NOMO-1 treated with dmso at 0.1 percent for 144 hours (cell line): Measurements from ENCODE around the gene TNRC6A.
"Not testable (repeated sequence)": the region's sequence is repeated elsewhere in the genome, so short reads cannot be mapped to it uniquely, and the experiment has no call there.

Source experiments
- DNase-seq: peaks from one replicate; lab custom pipeline; 2025; ENCODE audit not compliant: unreplicated experiment; lab: John Stamatoyannopoulos, UW

Gene TNRC6A

GRCh38 chr16:24841291-24841690 lies 111.8 kb downstream of the TNRC6A start:
- DNase-seq = no peak

GRCh38 chr16:24844101-24845030 lies 114.9 kb downstream of the TNRC6A start:
- no peak for DNase-seq

- not testable (repeated sequence) for DNase-seq
These were observed 115.5 kb downstream of the TNRC6A start for GRCh38 chr16:24845031-24845365.

- DNase-seq = no peak
These were observed 116.5 kb downstream of the TNRC6A start, which contains the start of gene SLC5A11 for GRCh38 chr16:24845726-24846547. Gene SLC5A11, plus strand, starts transcription at chr16:24845963. Its CDS starts 12,681 bp downstream, at chr16:24858644.

GRCh38 chr16:24846548-24847357 lies 117.3 kb downstream of the TNRC6A start:
- DNase-seq = no peak

GRCh38 chr16:24847358-24847664 lies 117.9 kb downstream of the TNRC6A start:
- DNase-seq = no peak

GRCh38 chr16:24848065-24848464 lies 118.6 kb downstream of the TNRC6A start:
- DNase-seq = no peak

GRCh38 chr16:24849641-24850040 lies 120.2 kb downstream of the TNRC6A start:
- DNase-seq = no peak

- no peak for DNase-seq
These were observed 121.0 kb downstream of the TNRC6A start for GRCh38 chr16:24850289-24850938.

- DNase-seq = no peak
These were observed 122.2 kb downstream of the TNRC6A start for GRCh38 chr16:24851700-24852099.

- DNase-seq = no peak
These were observed 122.8 kb downstream of the TNRC6A start for GRCh38 chr16:24852281-24852721.

- no peak for DNase-seq
These were observed 123.8 kb downstream of the TNRC6A start for GRCh38 chr16:24853169-24853824.

- no peak for DNase-seq
These were observed 124.4 kb downstream of the TNRC6A start for GRCh38 chr16:24853830-24854229.

GRCh38 chr16:24854607-24855171 lies 125.2 kb downstream of the TNRC6A start:
- DNase-seq = no peak

GRCh38 chr16:24855678-24856077 lies 126.2 kb downstream of the TNRC6A start:
- DNase-seq = no peak

- not testable (repeated sequence) for DNase-seq
These were observed 127.4 kb downstream of the TNRC6A start for GRCh38 chr16:24856871-24857270.

- DNase-seq = no peak
These were observed 129.0 kb downstream of the TNRC6A start for GRCh38 chr16:24858219-24859041.

GRCh38 chr16:24861461-24861860 lies 132.0 kb downstream of the TNRC6A start:
- no peak for DNase-seq
